GM19023 (cell line): Measurements from ENCODE around the gene AP2A1.
"Not testable (repeated sequence)": the region's sequence is repeated elsewhere in the genome, so short reads cannot be mapped to it uniquely, and the experiment has no call there.

Source experiments
- ATAC-seq: cut with Tn5 transposase; IDR thresholded peaks from one replicate; pipeline ENCODE4 v1.9.1; 2021; ENCODE audit warnings: mild to moderate bottlenecking, moderate library complexity; ENCODE audit not compliant: unreplicated experiment

The AP2A1 gene

DNA sequence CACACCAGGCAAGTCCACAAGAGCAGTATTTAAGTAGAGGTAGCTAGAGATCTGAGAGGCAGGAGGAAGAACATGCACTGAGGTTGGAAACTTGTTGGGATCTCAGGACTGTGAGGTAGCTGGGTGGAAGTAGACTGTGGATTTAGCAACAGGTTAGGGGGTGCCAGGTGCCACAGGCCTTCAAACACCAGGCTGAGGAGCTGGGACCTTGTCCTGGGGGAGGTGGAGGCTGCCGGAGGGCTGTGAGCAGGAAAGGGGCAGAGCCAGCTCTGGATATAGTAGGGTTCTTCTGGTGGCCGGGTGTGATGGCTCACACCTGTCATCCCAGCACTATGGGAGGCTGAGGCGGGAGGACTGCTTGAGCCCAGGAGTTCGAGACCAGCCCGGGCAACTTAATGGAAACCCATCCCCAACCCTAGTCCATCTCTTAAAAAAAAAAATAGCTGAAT, 43.2 kb downstream of the AP2A1 start:
- no peak for ATAC-seq

DNA sequence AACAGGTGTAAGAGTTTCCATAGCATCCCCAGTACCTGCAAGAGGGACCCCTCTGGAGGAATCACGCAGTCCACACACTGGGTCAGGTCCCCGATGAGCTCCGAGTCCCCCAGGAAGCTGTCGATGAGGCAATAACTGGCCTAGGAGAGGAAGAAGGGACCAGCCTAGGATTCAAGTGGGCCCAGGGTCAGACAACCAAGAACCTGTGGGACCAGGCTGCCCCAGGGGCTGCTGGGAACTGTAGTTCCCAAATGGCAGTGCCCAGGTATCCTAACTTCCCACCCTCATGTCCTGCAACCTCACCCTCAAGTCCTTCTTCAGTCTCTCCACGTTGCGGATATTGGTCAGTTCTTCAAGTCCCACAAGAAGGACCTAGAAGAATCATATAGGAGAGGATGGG, 44.5 kb downstream of the AP2A1 start:
- ATAC-seq: no peak

DNA sequence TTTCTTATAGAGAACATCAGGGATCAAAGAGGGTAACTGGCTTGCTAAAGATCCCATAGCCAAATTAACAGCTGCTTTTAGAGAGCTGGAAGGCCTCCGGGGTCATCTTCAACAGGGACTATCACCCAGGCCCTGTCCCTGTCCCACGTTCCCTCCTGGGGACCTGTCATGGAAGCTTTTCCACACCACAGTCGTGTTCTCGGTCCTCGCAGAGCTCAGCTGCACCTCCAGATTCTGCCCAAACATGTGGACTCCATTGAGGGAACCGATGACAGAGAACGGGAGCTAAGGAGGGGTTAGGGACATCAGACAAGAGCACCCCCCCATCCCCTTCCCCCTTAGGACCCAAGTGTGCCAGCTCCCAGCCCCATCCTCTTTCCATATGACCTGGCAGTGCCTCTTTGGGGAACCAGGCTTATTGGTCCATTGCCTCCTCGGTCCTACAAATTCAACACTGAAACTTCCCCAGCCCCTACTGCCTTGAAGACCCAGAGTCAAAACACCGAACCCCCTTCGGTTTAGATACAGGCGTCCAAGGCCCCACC, 45.7 kb downstream of the AP2A1 start:
- no peak for ATAC-seq

DNA sequence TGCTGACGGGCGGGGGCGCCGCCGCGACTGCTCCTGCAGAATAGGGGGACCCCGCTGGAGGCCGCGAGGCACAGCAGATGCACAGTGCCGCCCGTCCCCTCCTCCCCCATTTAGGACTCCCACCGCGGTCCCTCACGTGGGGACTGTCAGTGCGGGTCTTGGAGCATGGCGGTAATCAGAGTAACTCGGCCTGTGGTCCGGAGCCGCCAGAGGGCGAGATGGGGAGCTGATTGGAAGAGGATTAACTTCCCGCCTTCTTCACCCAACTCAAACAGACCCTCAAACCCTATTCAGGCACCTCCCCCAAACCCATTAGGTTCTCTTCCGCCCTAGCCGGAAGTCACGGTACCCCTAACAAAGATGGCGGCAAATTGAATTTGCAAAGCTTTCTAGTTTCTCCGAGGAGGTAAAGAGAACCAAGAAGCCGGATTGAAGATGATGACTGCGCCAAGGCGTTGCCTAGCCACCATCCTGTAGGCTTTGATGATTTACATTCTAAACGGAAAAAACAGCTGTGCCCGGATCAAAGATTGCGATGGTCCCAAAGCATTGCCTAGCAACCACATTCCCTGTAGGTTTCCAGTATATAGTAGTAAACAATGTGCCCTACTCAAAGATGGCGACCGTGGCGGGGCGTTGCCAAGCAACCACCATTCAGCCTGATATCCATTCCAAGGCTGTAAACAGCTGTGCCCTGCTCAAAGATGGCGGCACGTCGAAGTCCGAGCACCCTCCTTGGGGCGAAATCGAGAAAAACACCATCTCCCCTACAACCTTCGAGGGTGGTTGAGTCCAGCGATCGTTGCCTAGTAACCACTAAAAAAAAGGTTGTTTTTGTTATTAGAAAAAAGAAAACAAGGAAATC, 46.4 kb downstream of the AP2A1 start, which contains the start of gene FUZ:
TSS of gene FUZ (minus strand) at position 296 of the 865 bp plus-strand sequence. CDS start at position 110, 186 bp downstream.
- peak; percentile 36 for ATAC-seq

DNA sequence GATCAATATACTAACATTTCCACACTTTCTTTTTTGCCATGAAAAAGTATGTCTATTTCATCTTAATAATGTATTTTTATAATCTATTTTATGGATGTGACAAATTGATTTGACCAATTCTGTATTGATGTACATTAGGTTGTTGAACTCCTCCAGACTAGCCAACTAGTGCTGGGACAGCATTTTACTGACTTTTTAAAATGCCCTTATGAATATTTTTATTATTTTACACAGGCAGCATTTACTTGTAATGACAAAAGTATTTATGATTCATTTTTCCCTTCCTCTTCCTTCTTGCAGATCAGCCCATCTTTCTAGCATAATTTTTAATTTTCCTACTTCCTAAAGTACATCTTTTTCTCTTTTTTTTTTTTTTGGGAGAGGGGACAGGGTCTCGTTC, 47.2 kb downstream of the AP2A1 start:
- ATAC-seq: no peak

DNA sequence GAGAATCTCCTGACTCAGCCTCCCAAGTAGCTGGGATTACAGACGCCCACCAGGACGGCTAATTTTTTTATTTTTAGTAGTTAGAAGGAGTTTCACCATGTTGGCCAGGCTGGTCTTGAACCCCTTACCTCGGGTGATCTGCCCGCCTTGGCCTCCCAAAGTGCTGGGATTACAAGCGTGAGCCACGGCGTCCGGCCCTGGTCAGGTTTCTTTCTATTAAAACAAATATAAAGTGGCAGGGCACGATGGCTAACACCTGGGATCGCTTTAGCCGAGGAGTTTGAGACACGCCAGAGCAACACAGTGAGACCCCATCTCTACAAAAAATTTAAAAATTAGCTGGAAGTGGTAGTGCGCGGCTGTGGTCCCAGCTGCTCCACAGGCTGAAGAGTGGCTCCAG, 49.8 kb downstream of the AP2A1 start:
- ATAC-seq: no peak

DNA sequence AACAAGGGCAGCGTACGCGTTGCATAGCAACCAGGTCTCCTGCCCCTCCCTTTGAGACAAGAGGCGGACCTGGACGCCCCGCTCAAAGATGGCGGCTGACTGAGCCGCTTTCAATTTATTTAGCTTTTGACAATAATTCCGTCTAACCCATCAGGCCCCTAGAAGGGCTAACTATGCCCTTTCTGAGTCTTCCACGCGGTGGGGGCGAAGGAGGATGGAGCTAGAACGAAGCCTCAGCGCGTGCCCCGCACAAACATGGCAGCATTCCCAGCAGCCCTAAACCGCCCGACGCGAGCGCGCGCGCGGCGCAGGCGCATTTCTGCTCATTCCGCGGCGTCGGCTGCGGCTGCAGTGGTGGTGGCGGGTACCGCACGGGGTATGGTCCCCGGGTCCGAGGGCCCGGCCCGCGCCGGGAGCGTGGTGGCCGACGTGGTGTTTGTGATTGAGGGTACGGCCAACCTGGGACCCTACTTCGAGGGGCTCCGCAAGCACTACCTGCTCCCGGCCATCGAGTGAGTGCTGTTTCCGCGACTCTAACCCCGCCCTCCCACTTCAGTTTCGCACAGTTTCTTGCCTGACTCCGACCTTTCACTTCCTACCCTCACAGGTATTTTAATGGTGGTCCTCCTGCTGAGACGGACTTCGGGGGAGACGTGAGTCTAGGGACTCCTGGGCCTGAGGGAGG, 51.3 kb downstream of the AP2A1 start, which contains the start of gene MED25:
TSS of gene MED25 (plus strand) at position 326 of the 685 bp plus-strand sequence. CDS start at position 379, 53 bp downstream.
- peak; percentile 78 for ATAC-seq

DNA sequence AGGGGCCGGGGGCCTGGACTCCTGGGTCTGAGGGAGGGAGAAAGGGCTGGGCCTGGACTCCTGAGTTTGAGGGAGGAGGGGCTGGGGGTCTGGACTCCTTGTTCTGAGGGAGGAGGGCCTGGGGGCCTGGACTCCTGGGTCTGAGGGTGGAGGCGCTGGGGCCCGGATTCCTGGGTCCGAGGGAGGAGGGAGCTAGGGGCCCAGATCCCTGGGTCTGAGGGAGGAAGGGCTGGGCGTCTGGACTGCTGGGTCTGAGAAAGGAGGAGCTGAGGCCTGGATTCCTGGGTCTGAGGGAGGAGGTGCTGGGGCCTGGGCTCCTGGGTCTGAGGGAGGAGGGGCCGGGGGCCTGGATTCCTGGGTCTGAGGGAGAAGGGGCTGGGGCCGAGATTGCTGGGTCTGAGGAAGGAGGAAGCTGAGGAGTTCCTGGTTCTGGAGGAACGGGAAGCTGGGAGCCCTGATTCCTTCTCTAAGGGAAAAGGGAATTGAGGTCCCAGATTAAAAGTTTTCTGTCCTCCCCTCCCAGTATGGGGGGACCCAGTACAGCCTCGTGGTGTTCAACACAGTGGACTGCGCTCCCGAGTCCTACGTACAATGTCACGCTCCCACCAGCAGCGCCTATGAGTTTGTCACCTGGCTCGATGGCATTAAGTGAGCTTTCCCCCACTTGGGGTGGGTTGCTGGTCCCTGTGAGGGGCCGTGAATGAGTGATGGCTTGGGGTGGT, 52.0 kb downstream of the AP2A1 start:
- peak; percentile 3 for ATAC-seq

DNA sequence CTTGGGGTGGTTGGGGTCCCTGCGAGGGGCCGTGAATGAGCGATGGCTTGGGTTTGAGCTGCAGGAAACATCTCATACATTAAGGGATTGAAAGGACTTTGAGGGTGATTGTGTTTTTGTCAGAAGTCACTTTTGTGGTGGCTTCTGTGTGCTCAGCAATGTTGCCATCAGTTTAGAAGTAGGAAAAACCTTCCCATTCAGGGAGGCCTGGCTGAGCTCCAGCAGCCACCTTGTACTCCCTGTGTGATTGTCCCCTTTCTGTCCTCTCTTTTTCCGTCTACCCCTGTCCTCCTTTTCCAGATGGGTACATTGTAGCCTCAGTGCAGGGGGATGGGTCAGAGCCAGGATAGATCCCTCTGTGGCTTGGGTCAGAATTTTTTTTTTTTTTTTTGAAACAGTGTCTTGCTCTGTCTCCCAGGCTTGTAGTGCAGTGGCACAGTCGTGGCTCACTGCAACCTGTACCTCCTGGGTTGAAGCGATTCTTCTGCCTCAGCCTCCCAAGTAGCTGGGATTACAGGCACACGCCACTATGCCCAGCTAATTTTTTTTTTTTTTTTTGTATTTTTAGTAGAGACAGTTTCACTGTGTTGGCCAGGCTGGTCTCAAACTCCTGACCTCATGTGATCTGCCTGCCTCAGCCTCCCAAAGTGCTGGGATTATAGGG, 52.8 kb downstream of the AP2A1 start:
- not testable (repeated sequence) for ATAC-seq

DNA sequence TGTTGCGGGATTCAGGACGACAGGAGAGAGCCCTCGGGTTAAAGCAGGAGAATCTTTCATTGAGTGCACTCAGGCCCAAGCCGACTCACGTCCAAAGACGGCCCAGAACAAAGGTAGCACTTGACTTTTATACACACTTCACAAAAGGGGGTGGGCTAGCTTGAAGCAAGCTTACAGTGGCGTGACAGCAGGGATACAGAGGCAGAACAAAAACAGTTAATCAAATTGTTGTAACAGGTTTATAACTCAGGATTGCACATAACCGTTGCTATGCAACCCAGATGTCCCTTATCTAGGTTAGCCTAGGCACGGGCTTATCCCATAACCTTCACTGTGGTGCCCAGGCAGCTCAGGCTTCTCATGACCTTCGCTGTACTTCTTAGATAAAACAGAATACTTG, 53.3 kb downstream of the AP2A1 start:
- ATAC-seq: no peak

DNA sequence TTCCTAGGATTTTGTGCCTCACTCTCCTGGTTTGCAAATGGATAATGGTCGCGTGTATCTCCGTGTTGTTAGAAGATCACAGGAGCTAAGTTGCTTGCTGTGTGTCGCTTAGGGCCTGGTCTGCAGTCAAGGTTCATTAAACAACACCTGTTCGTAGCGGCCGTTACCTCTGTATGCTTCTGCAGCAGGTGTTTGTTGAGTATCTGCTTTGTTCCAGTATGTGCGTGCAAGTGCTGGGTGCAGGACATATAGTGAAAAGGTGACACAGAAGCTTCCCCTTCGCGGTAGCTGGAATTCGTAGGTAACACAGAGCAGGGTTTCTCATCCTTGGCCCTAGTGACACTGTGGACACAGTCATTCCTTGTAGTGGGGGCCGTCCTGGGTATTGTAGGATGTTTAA, 56.7 kb downstream of the AP2A1 start:
- ATAC-seq: no peak

DNA sequence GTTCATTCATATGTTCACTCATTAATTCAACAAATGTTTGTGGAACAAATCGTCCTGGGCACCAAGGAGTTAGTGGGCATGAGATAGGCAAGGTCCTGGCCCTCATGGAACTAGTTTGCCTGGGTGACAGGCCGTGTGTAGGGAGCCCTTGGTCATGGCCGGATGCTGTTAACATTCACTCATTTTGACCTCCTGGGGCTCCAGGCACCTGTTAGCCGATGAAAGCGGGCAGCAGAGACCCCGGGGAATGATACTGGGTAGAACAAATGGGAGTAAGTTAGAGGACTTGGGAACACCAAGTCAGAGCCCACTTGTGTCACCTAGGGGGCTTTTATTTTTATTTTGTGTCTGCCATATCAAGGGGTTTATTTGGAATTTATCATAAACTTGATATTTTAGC, 57.9 kb downstream of the AP2A1 start:
- no peak for ATAC-seq

DNA sequence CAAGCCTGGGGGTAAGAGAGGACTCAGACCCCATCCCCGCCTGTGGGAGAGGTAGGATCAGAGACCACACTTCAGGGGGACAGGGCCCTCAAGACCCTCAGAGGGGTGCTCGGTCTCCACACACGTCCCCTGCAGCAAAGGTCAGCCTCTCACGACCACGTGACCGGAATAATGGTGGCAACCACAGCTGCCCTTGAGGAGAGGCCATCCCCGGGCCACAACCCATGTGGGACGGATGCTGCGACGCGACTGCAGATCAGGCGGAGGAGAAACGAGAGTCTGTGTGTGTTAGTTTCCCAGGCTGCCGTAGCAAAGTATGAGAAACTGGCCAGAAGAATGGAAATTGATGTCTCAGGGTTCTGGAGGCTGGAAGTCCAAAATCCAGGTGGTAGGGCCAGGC, 60.2 kb downstream of the AP2A1 start:
- ATAC-seq: no peak

DNA sequence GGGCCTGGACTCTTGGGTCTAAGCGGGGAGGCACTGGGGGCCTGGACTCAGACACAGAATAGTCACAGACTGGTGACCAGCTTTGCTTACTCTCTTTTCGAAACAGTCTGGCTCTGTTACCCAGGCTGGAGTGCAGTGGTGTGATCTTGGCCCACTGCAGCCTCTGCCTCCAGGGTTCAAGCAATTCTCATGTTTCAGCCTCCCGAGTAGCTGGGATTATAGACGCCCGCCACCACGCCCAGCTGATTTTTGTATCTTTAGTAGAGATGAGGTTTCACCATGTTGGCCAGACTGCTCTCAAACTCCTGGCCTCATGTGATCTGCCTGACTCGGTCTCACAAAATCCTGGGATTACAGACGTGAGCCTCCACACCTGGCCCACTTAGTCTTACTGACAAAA, 62.4 kb downstream of the AP2A1 start:
- no peak for ATAC-seq

DNA sequence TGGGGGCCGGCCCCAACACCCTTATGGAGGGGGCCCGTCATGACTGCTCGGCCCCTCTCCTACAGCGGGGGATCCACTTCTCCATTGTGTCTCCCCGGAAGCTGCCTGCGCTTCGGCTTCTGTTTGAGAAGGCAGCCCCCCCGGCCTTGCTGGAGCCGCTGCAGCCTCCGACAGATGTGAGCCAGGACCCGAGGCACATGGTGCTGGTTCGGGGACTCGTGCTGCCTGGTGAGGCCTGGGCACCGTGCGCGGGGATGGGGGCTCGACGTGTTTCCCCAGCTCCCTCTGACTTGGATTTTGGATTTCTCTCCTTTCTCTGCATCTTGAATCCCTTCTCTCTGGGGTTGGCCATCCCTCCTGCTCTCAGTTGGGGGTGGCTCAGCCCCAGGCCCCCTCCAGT, 62.9 kb downstream of the AP2A1 start:
- no peak for ATAC-seq

DNA sequence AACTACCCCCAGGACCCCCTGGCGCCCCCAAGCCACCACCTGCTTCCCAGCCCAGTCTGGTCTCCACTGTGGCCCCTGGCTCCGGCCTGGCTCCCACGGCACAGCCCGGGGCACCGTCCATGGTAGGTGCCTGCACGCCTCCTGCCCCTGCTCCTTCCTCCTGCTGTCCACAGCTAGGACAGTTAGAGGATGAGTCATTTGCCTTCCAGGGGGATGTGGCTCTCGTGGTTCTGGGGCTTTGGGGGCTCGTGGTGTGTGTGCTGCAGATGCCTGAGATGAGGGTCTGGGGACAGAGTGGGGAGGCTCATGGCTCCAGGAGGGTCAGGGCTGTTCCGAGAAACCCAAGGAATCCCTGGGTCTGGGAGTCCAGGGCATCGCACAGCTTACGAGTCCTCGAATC, 64.0 kb downstream of the AP2A1 start:
- no peak for ATAC-seq

DNA sequence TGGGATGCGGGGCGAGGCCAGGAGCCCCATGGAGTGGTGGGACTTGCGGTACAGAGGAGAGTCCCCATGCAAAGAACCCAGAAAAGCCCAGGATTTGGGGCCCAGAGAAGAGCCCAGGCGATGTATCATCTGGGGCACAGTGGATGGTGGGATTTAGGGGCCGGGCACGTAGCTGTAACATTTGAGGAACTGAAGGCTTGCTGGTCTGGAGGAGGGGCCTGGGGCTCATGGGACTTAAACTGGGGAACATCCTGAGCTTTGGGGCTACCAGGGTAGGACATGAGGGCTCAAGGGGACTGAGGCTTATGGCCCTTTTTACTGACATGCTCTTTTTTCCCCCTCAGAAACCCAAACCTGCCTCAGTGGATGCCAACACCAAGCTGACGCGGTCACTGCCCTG, 64.8 kb downstream of the AP2A1 start:
- no peak for ATAC-seq

DNA sequence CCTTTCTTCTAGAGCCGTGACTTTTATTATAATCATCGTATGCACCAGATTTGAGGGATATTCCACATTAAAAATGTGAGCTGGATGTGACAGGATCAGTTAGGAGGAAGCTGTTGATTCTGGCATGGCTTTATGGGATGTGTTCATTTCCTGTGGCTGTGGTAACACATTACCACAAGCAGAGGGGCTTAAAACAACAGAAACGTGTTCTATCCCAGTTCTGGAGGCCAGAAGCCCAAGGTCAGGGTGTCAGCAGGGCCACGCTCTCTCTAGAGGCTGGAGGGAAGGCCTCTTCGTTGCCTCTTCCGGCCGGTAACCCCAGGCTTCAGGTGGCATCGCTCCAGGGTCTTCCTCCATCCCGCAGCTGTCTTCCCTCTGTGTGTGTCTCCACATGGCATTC, 65.8 kb downstream of the AP2A1 start:
- no peak for ATAC-seq

DNA sequence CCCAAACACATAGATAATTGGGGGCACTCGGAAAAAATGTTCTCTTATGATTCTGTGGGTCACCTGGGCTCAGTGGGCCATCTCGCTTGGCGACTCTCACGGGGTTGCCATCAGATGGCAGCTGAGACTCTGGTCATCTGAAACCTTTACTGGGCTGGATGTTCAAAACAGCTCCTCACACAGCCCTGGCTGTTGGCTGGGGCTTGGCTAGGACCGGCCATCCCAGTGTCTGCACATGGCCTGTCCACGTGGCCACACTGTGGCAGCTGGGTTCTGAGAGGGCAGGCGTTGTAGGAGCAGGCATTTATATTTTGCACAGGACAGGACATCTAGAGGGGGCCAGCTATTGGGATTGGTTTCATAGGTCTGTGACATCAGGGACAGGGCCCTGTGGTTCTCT, 66.8 kb downstream of the AP2A1 start:
- ATAC-seq: no peak

DNA sequence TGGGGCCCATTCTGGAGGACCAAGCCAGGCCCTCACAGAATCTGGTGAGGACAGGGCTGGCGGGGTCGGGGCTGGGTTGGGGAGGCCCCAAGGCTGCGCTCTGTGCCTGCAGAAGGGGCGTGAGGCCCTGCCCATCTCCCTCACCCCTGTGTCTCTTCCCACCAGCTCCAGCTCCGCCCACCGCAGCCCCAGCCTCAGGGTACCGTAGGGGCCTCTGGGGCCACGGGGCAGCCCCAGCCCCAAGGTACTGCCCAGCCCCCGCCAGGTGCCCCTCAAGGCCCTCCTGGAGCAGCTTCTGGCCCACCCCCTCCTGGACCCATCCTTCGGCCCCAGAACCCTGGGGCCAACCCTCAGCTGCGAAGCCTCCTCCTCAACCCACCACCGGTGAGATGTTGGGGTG, 68.8 kb downstream of the AP2A1 start:
- ATAC-seq: no peak
